ENCODE measurements around the gene TMEM181. TPM values are rescaled to one million over a fixed set of nuclear protein-coding genes. Genes with fewer than 3 reads are reported as not detected.
A peak's percentile ranks its signal among the peaks of the same experiment; 100 is the strongest.
"Not testable (repeated sequence)": the region's sequence is repeated elsewhere in the genome, so short reads cannot be mapped to it uniquely, and the experiment has no call there.

TMEM181 gene
- total RNA-seq, 1 donor from 2014 or later = 33.5 TPM

DNA sequence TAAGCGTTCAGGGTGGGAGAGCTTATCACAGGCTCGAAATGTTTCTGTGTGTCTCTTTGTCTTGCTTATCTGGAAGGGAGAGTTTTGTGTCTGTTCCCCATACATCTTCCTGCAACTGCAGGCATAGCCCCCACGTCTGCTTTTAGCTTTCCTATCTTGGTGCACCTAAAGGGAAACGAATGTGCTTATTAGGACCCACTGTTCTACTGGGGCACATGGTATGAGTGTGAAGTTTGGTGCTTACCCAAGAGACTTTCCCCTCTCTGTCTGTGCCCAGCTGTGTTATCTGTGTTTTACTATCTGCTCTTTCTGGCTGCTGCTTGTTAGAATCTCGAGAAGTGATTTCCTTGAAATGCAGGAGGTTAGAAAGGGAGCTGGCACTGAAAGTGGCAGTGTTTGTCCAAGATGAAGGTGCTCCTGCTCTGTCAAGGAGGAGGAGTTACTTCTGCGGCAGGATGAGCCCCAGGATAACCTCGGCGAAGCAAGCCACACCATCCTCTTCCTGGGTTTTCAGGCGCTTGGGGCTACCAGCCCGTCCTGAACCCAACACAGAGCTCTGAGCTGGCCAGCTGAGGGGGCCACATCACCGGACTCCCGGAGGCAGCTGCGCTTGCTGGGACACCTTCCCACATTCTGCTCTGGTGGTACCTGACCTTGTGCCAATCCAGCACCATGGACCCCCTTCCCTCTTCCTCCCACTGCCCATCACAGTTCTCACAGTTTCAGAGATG lies 61.2 kb downstream of the TMEM181 start:
- DNase-seq (ENCODE audit: low read depth) = no peak

- no peak for DNase-seq (ENCODE audit: low read depth)
These were observed 62.0 kb downstream of the TMEM181 start for GRCh38 chr6:158621694-158622544.

DNA sequence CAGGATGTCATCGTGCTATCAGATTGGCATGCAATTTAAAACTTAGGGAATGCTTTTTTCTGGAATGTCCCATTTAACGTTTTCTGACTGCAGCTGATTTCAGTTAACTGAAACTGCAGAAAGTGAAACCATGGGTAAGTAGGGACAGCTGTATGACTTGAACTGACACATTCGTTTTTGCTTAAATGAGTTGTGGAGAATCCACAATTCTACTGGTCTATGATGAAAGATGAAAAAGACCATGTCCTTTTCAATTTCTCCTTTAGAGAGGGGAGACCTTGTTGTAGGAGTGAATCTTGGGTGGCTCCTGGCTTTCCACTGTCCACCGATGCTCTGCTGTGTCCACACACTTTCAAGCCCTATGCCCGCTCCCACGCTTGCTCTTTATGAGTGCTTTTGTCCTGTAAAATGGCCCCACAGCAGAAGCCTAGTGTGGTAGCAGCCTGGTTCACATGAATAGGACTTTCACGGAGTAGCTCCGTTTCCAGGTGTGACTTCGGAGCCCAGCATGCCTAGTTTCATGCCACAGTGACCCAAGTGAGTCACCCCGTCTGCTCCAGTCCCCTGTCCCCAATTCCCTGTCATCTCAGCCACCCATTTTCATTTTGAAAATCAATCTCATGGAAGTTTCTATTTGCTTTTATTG lies 62.8 kb downstream of the TMEM181 start:
- DNase-seq (ENCODE audit: low read depth) = no peak

- DNase-seq (ENCODE audit: low read depth) = no peak
These were observed 65.1 kb downstream of the TMEM181 start for GRCh38 chr6:158624684-158625682.

- DNase-seq (ENCODE audit: low read depth) = no peak
These were observed 66.0 kb downstream of the TMEM181 start for GRCh38 chr6:158625881-158626305.

- no peak for DNase-seq (ENCODE audit: low read depth)
These were observed 66.7 kb downstream of the TMEM181 start for GRCh38 chr6:158626360-158627167.

GRCh38 chr6:158627168-158627939 lies 67.5 kb downstream of the TMEM181 start:
- no peak for DNase-seq (ENCODE audit: low read depth)

DNA sequence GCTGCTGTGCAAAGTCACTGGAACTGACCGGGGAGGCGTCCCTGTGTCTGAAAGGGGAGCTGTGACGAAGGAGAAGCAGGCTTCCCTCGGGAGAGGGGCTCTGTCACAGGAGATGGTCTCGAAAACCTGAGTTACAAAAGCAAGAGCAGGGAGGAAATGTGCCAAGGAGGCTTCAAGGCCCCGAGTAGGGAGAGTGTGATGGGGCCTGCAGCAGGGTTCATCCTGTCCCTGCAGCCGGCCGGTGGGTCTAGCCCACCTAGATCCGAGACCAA lies 68.0 kb downstream of the TMEM181 start:
- DNase-seq (ENCODE audit: low read depth) = no peak

GRCh38 chr6:158628542-158628941 lies 68.7 kb downstream of the TMEM181 start:
- no peak for DNase-seq (ENCODE audit: low read depth)

DNA sequence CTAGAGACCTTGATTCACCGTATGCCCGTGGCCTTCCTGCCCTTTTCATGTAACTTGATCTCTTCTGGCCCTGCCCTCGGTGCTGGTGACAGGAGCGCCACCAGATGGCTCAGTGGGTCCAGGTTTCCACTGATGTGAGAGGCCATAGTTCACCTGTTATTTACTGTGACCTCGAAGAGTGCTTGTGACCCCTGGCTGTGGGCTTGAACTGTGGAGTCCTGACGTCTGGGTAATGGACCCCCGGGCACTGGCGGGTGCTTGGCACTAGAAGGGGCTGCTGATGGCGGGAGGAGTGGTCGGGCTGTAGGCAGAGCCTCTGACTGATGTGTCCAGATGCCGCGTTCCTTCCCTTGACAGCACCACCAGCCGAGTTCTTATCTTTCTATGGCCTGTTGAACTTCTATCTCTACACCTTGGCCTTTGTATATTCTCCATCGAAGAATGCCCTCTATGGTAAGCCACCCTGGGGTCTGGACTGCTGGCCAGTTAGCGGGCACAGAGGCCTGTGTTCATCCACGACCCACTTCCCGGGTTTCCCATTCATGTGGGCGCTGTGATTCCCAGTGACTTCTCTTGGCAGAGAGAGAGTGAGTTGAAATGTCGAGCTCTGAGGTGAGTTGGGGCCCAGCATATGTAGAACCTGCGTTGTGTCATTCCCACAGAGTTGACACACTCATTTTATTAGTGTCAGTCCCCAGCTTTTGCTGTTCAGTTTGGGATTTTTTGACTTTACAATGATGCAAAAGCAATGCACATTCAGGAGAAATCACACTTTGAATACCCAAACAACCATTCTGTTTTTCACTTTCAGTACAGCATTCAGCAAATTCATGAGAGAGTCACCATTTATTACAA lies 69.7 kb downstream of the TMEM181 start:
- peak; percentile 38 for DNase-seq (ENCODE audit: low read depth)

GRCh38 chr6:158630938-158631616 lies 71.2 kb downstream of the TMEM181 start:
- DNase-seq (ENCODE audit: low read depth) = peak; percentile 55

DNA sequence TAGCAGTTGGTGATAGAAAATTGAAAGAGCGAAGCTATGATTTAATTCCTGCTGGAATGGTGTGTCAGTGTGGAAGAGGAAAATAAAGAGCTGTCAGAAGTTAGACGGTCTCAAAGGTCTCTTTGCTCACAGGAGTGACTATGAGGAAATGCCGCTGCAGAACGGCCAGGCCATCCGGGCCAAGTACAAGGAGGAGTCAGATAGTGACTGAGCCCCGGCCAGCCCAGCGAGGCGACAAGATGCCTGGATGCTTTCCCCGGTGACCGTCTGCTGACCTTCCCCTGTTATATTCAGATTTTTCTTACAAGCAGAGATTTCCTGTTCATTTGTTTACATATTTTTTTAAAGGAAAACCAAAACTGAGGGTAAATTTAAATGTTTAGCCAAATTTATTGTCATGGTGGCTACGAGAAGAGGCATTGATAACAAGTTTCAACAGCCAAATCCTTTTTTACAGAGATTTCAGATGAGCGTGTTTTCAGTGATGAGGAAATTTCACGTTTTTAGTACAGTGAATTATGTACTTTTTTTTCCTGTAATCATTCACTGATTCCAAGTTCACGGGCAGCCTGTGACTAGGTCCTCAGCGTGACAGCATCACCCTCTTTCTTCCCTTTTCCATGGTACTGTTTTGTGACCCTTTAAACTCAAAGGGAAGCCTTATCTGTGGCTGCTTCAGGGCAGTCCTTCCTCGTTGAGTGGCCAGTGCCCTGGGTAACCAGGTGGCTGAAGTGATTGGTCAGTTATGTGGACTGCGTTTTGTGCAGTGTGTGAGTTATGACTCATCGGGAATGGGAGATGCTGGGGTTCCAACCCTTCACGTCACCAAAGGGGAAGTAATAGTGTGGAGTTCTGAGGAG lies 72.0 kb downstream of the TMEM181 start:
- DNase-seq (ENCODE audit: low read depth) = peak; percentile 77

DNA sequence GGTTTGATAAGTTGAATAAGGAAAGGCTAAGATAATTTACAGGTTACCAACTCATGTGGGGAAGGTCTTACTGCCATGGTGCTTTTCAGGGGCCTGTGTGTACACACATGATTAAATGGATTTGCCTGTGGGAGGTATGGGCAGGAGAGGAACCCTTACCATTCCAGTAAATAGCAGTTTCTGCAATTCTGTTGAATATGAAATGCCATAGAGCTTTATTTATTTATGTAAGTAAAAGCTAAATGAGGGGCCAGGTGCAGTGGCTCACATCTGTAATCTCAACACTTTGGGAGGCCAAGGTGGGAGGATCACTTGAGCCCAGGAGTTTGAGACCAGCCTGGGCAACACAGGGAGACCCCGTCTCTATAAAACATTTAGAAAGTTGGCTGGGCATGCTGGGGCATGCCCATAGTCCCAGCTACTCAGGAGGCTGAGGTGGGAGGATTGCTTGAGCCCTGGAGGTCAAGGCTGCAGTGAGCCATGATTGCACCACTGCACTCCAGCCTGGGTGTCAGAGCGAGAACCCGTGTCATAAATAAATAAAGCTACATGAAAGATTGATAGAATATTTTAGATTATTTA lies 72.7 kb downstream of the TMEM181 start:
- not testable (repeated sequence) for DNase-seq (ENCODE audit: low read depth)

GRCh38 chr6:158633127-158633526 lies 73.2 kb downstream of the TMEM181 start:
- no peak for DNase-seq (ENCODE audit: low read depth)

GRCh38 chr6:158634695-158635426 lies 75.0 kb downstream of the TMEM181 start:
- DNase-seq (ENCODE audit: low read depth) = no peak

Measured in myocyte (in vitro differentiated cells).